AG09309 (cell line): ENCODE results near the gene RSPH9.
"Not testable (repeated sequence)": the region's sequence is repeated elsewhere in the genome, so short reads cannot be mapped to it uniquely, and the experiment has no call there.

Source experiments
- DNase-seq: peaks from one replicate; pipeline ENCODE4 v3.0.0-alpha.2; 2010; ENCODE audit warnings: low read depth
- H3K4me3 ChIP-seq: 2 replicates; pipeline ENCODE4 v1.5.1; 2011; ENCODE audit warnings: mild to moderate bottlenecking, low read depth, low read length, moderate library complexity; ENCODE audit not compliant: control insufficient read depth
- TF ChIP-seq, protein P1 (sequence below): IDR thresholded peaks from 2 replicates; pipeline ENCODE4 v1.5.1; 2011; ENCODE audit warnings: mild to moderate bottlenecking, low read depth, low read length, inconsistent platforms; ENCODE audit not compliant: insufficient read depth, control insufficient read depth; ENCODE audit errors: missing control alignments

RSPH9 gene

DNA sequence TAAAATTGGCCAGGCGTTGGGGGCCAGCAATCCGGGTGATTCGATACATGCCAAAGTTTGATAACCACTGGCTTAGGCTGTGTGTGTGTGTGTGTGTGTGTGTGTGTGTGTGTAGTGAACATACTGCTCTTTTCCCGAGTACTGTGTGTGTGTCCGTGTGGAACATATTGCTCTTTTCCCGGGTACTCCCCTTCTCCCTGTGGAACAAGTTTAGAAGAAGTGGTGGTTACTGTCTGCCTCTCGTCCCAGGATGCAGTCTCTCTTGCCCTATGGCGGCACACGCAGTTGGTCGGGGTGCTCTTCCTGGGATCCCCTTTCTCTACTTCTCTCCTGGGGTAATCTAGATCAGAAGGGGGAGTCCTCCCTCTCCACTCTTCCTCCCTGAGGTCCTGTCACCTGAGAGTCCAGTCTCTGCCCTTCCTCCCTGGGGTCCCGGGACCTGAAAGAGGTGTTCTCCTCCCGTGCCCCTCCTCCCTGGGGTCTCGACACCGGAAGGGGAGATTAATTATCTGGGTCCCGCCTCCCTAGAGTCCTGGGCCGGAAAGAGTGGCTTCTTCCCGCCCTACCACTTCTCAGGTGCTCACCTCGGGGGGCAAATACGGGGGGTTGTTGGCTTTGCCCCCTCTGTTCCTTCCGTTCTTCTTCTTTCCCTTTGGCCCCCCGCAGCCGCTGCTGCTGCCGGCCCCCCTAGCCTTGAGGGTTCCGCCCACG is 16.3 kb upstream of the RSPH9 start:
- peak overlapping the region; percentile 85 for H3K4me3 ChIP-seq
- no peak for DNase-seq
- TF ChIP-seq, protein P1, sequence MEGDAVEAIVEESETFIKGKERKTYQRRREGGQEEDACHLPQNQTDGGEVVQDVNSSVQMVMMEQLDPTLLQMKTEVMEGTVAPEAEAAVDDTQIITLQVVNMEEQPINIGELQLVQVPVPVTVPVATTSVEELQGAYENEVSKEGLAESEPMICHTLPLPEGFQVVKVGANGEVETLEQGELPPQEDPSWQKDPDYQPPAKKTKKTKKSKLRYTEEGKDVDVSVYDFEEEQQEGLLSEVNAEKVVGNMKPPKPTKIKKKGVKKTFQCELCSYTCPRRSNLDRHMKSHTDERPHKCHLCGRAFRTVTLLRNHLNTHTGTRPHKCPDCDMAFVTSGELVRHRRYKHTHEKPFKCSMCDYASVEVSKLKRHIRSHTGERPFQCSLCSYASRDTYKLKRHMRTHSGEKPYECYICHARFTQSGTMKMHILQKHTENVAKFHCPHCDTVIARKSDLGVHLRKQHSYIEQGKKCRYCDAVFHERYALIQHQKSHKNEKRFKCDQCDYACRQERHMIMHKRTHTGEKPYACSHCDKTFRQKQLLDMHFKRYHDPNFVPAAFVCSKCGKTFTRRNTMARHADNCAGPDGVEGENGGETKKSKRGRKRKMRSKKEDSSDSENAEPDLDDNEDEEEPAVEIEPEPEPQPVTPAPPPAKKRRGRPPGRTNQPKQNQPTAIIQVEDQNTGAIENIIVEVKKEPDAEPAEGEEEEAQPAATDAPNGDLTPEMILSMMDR = no peak

- H3K4me3 ChIP-seq = peak within 1 kb of the TSS; percentile 85
- DNase-seq = peak; percentile 96
- TF ChIP-seq, protein P1 = no peak
Measured at GRCh38 chr6:43629104-43629504, 15.7 kb upstream of the RSPH9 start, which contains the start of gene GTPBP2. GTPBP2 (minus strand) TSS chr6:43629264; CDS start chr6:43629162, 102 bp downstream.

- peak; percentile 93 for DNase-seq
- TF ChIP-seq, protein P1 = no peak
- peak overlapping the region; percentile 85 for H3K4me3 ChIP-seq
Measured at GRCh38 chr6:43629505-43630300, 15.1 kb upstream of the RSPH9 start.

DNA sequence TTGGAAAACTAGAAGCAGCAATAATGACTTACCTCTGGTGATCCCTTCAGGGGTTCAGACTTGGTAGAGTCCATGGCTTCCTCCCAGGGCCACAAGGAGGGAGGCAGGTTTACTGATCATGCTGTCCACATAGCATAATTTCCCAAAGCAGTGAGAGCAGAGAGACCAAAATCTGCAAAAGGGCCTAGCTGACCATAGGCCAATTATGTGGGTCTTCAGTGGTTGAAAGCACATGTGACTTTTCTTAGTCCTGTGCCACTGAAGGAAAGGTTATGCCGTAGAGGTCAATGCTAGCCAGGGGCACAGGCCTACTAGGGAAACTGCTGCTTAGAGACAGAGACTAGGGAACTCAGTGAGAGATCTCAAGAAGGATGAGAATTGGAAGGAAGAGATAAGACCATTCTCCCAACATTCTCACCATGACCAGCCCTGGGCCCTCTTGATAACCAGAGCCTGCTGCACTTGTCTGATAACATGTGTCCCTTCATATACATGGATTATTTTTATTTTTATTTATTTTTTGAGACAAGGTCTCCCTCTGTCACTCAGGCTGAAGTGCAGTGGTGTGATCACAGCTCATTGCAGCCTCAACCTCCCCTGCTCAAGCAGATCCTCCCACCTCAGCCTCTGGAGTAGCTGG is 13.7 kb upstream of the RSPH9 start:
- no peak for DNase-seq
- H3K4me3 ChIP-seq = no peak overlapping the region
- TF ChIP-seq, protein P1 = no peak

- H3K4me3 ChIP-seq, DNase-seq: not testable (repeated sequence)
Measured at GRCh38 chr6:43633002-43633401, 11.8 kb upstream of the RSPH9 start.

- TF ChIP-seq, protein P1 = no peak
- no peak overlapping the region for H3K4me3 ChIP-seq
- no peak for DNase-seq
Measured at GRCh38 chr6:43634702-43635303, 10.0 kb upstream of the RSPH9 start.
